HCT116 (cell line): ENCODE measurements around the gene SNRPD2. TPM values are rescaled to one million over a fixed set of nuclear protein-coding genes. Genes with fewer than 3 reads are reported as not detected.

Source experiments
- ATAC-seq: fragments of 200-7000 bp; cut with Tn5 transposase; 2 replicates; pipeline ENCODE4 v1.9.1; 2020; ENCODE audit warnings: mild to moderate bottlenecking, moderate library complexity
- BruUV-seq: library from RNA; stranded (reverse); fragments of 400-500 nt; replicated peaks from 2 replicates; lab custom pipeline; 2021; lab: Mats Ljungman, UMichigan
- CTCF ChIA-PET: fragments of 300-600 bp; sonication (Branson Sonifier 250); formaldehyde crosslinking; loops from one replicate; lab custom pipeline; 2021; ENCODE audit warnings: antibody characterized with exemption; lab: Charles Lee
- POLR2A ChIA-PET: fragments of 300-600, 350-600 bp; sonication (Branson Sonifier 250); formaldehyde crosslinking; loops from one replicate; lab custom pipeline; 2021; ENCODE audit warnings: antibody characterized with exemption; lab: Charles Lee
- RAD21 ChIA-PET, 2 experiments: fragments of 300-600 bp; sonication (Branson Sonifier 250); formaldehyde crosslinking; loops; one replicate each; lab custom pipeline; 2023; ENCODE audit warnings: low total read pairs in 2 of 2; ENCODE audit not compliant: uncharacterized antibody in 2 of 2, unreplicated experiment in 2 of 2, low non-redundant PET in 1 of 2; lab: Charles Lee
- DNase-seq: peaks from one replicate; pipeline ENCODE4 v3.0.0-alpha.2; 2010; ENCODE audit warnings: low read depth, low spot score
- H2AFZ ChIP-seq: fragments of 200-600 bp; shearing (Covaris generic), sonication (generic); 2 replicates; pipeline ENCODE4 v1.6.1; 2017; ENCODE audit warnings: low read depth, mixed run types, mixed read lengths, antibody characterized with exemption, low read length; ENCODE audit not compliant: poor library complexity, severe bottlenecking
- H3K27ac ChIP-seq: 2 replicates; pipeline ENCODE4 v1.5.1; 2012; ENCODE audit warnings: low read depth, low read length
- H3K27me3 ChIP-seq: fragments of 200-600 bp; sonication (generic); 2 replicates; pipeline ENCODE4 v1.6.1; 2016; ENCODE audit warnings: mixed run types, low read length, mixed read lengths; ENCODE audit not compliant: insufficient read depth
- H3K36me3 ChIP-seq, 2 experiments: fragments of 200-500 bp in 1 of 2; fragments of 200-600 bp in 1 of 2; sonication (Bioruptor generic) in 1 of 2; sonication (generic) in 1 of 2; 2 replicates each; pipeline versions ENCODE4 v1.5.1 to v1.6.1; 2014 to 2016; ENCODE audit warnings: low read length in 2 of 2, inconsistent platforms in 1 of 2, mixed read lengths in 1 of 2, mixed run types in 1 of 2; ENCODE audit not compliant: insufficient read depth in 2 of 2, control insufficient read depth in 1 of 2
- H3K4me1 ChIP-seq, 2 experiments: fragments of 200-600 bp in 1 of 2; sonication (generic) in 1 of 2; 2 replicates each; pipeline versions ENCODE4 v1.5.1 to v1.6.1; 2012 to 2017; ENCODE audit warnings: low read length in 2 of 2, inconsistent platforms in 1 of 2, mild to moderate bottlenecking in 1 of 2, mixed read lengths in 1 of 2, mixed run types in 1 of 2, moderate library complexity in 1 of 2; ENCODE audit not compliant: insufficient read depth in 2 of 2, control insufficient read depth in 1 of 2
- H3K4me2 ChIP-seq: fragments of 200-600 bp; sonication (generic); 2 replicates; pipeline ENCODE4 v1.6.1; 2017; ENCODE audit warnings: mixed run types, low read length, mixed read lengths
- H3K4me3 ChIP-seq, 2 experiments: fragments of 200-600 bp in 1 of 2; sonication (generic) in 1 of 2; replicated peaks in 1 of 2; 2 replicates each; pipeline ENCODE4 v1.5.1; 2011 to 2016; ENCODE audit warnings: low read length in 2 of 2, control low read depth in 1 of 2, low read depth in 1 of 2, mild to moderate bottlenecking in 1 of 2, mixed read lengths in 1 of 2, mixed run types in 1 of 2
- H3K79me2 ChIP-seq: fragments of 200-600 bp; sonication (generic); 2 replicates; pipeline ENCODE4 v1.6.1; 2017; ENCODE audit warnings: mild to moderate bottlenecking, mixed run types, low read length, moderate library complexity, mixed read lengths; ENCODE audit not compliant: insufficient read depth
- H3K9ac ChIP-seq: fragments of 200-600 bp; sonication (generic); 2 replicates; pipeline ENCODE4 v1.6.1; 2016; ENCODE audit warnings: low read length, mixed read lengths
- H3K9me2 ChIP-seq: fragments of 200-600 bp; sonication (generic), shearing (Covaris generic); 2 replicates; pipeline ENCODE4 v1.6.1; 2017; ENCODE audit warnings: mixed run types, mild to moderate bottlenecking, moderate library complexity; ENCODE audit not compliant: insufficient read depth
- H3K9me3 ChIP-seq, 2 experiments: fragments of 200-500 bp in 1 of 2; fragments of 200-600 bp in 1 of 2; sonication (Bioruptor generic) in 1 of 2; sonication (generic) in 1 of 2; 2 replicates each; pipeline ENCODE4 v1.6.1; 2014 to 2017; ENCODE audit warnings: low read length in 2 of 2, mixed read lengths in 2 of 2, inconsistent platforms in 1 of 2, low read depth in 1 of 2, mild to moderate bottlenecking in 1 of 2, mixed run types in 1 of 2, moderate library complexity in 1 of 2; ENCODE audit not compliant: control insufficient read depth in 1 of 2, insufficient read depth in 1 of 2
- H4K20me1 ChIP-seq: fragments of 200-600 bp; sonication (generic), shearing (Covaris generic); 2 replicates; pipeline ENCODE4 v1.6.1; 2017; ENCODE audit warnings: mixed run types, mild to moderate bottlenecking, moderate library complexity; ENCODE audit not compliant: insufficient read depth
- FOSL1 ChIP-seq: IDR thresholded peaks from 2 replicates; pipeline ENCODE4 v1.6.1; 2012; ENCODE audit warnings: low read depth
- JUND ChIP-seq: IDR thresholded peaks from 2 replicates; pipeline ENCODE4 v1.6.1; 2012
- POLR2A ChIP-seq: IDR thresholded peaks from 2 replicates; pipeline ENCODE4 v1.7.0; 2011; ENCODE audit warnings: borderline replicate concordance; ENCODE audit not compliant: insufficient read depth, insufficient read length; ENCODE audit errors: extremely low read depth
- SIN3A ChIP-seq: IDR thresholded peaks from 2 replicates; pipeline ENCODE4 v1.6.1; 2012; ENCODE audit warnings: low read depth
- YY1 ChIP-seq: IDR thresholded peaks from 2 replicates; pipeline ENCODE4 v1.6.1; 2011; ENCODE audit warnings: low read length, low read depth, moderate library complexity, mild to moderate bottlenecking; ENCODE audit not compliant: insufficient replicate concordance; ENCODE audit errors: extremely low read depth
- intact Hi-C: fragments of 100-400 bp; cut with micrococcal nuclease; formaldehyde crosslinking; loops from 2 replicates; pipeline ENCODE4 v1.10.0; 2022
- total RNA-seq: library from RNA; stranded (reverse); gene quantifications from one replicate; pipeline ENCODE4 v1.2.1, GENCODE V29; 2021; ENCODE audit not compliant: unreplicated experiment
- TF ChIP-seq, protein P1 (sequence below), 3 experiments: fragments of 200-600 bp in 1 of 3; sonication (generic) in 1 of 3; IDR thresholded peaks in 2 of 3; conservative IDR thresholded peaks in 1 of 3; 2 replicates each; pipeline ENCODE4 v1.5.1; 2012 to 2017; ENCODE audit warnings: low read depth in 2 of 3, low read length in 2 of 3, antibody characterized with exemption in 1 of 3, borderline replicate concordance in 1 of 3, control low read depth in 1 of 3, mild to moderate bottlenecking in 1 of 3, mixed read lengths in 1 of 3, mixed run types in 1 of 3, moderate library complexity in 1 of 3; ENCODE audit not compliant: insufficient read depth in 1 of 3
- TF ChIP-seq, protein P2 (sequence below): IDR thresholded peaks from 2 replicates; pipeline ENCODE4 v1.6.1; 2012; ENCODE audit warnings: low read depth

Gene SNRPD2
- total RNA-seq, 1 experiment from 2014 or later = 927 TPM

DNA sequence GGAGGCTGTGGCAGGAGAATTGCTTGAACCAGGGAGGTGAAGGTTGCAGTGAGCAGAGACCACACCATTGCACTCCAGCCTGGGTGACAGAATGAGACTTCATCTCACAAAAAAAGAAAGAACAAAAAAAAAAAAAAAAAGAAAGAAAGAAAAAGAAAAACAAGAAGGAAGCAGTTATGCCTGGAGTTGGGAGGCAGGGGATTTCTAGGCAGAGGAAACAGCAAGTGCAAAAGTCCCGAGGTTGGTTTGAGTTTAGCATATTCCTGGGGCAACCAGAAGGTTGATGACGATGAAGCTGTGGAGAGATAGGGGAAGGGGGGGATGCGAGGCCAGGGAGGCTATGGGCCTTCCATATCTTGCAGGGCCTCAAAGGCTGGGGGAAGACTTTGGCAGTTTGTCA is 41.0 kb downstream of the SNRPD2 start (continued):
- TF ChIP-seq, protein P1, sequence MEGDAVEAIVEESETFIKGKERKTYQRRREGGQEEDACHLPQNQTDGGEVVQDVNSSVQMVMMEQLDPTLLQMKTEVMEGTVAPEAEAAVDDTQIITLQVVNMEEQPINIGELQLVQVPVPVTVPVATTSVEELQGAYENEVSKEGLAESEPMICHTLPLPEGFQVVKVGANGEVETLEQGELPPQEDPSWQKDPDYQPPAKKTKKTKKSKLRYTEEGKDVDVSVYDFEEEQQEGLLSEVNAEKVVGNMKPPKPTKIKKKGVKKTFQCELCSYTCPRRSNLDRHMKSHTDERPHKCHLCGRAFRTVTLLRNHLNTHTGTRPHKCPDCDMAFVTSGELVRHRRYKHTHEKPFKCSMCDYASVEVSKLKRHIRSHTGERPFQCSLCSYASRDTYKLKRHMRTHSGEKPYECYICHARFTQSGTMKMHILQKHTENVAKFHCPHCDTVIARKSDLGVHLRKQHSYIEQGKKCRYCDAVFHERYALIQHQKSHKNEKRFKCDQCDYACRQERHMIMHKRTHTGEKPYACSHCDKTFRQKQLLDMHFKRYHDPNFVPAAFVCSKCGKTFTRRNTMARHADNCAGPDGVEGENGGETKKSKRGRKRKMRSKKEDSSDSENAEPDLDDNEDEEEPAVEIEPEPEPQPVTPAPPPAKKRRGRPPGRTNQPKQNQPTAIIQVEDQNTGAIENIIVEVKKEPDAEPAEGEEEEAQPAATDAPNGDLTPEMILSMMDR (IDR thresholded peaks at IDR 0.05 in 2 of 3, conservative IDR thresholded peaks at IDR 0.05 in 1 of 3; ENCODE audit: borderline replicate concordance in 1 of 3, insufficient read depth in 1 of 3, low read depth in 2 of 3, low read length in 2 of 3) = no peak
- TF ChIP-seq, protein P2, sequence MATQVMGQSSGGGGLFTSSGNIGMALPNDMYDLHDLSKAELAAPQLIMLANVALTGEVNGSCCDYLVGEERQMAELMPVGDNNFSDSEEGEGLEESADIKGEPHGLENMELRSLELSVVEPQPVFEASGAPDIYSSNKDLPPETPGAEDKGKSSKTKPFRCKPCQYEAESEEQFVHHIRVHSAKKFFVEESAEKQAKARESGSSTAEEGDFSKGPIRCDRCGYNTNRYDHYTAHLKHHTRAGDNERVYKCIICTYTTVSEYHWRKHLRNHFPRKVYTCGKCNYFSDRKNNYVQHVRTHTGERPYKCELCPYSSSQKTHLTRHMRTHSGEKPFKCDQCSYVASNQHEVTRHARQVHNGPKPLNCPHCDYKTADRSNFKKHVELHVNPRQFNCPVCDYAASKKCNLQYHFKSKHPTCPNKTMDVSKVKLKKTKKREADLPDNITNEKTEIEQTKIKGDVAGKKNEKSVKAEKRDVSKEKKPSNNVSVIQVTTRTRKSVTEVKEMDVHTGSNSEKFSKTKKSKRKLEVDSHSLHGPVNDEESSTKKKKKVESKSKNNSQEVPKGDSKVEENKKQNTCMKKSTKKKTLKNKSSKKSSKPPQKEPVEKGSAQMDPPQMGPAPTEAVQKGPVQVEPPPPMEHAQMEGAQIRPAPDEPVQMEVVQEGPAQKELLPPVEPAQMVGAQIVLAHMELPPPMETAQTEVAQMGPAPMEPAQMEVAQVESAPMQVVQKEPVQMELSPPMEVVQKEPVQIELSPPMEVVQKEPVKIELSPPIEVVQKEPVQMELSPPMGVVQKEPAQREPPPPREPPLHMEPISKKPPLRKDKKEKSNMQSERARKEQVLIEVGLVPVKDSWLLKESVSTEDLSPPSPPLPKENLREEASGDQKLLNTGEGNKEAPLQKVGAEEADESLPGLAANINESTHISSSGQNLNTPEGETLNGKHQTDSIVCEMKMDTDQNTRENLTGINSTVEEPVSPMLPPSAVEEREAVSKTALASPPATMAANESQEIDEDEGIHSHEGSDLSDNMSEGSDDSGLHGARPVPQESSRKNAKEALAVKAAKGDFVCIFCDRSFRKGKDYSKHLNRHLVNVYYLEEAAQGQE = no peak

DNA sequence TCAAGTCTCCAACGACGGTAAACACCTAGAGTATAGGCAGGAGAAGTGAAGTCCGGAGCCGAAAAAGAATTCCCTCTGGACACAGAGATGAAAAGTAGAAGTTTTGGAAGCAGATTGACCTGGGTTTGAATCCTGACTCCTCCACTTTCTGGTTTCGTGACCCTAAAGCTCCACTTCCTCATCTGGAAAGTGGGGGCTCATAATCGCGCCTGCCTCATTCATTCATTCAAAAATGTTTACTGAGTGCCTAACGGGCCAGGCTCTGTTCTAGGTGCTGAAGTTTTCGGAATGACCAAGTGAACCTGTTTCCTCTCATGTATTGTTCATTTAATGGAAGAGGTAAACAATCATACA is 45.4 kb downstream of the SNRPD2 start:
- intact Hi-C loops = no loop called here
- no peak for ATAC-seq
- CTCF ChIA-PET = interaction anchor here (0.5 to 2.2 kb wide), 10 partner anchors 22 to 433 kb away, joined by 3 to 9 read pairs (median 6); partner anchors contain the start of genes GIPR and SIX5

More for the DNA sequence above, 45.4 kb downstream of the SNRPD2 start:
- BruUV-seq = no TSS peak
- peaks cover 11 to 37% of the 10 kb centered on the region in 2 experiments for H3K4me1 ChIP-seq
- H4K20me1 ChIP-seq = no peaks in the 10 kb centered on the region
- H3K4me3 ChIP-seq = peak overlapping the region; percentile 3 to 57; a peak in 3 of 4 replicates
- H3K9me2 ChIP-seq = no peaks in the 10 kb centered on the region
- peak overlapping the region; percentile 38 for H3K9ac ChIP-seq
- no peaks in the 10 kb centered on the region for H3K9me3 ChIP-seq
- TF ChIP-seq YY1 (no peak), JUND (no peak), SIN3A (no peak), POLR2A (no peak), FOSL1 (no peak)
- TF ChIP-seq, all 23 proteins: peak for 0
- ChIA-PET POLR2A (interaction anchor here (1.0 to 1.3 kb wide), 8 partner anchors 17 to 179 kb away, joined by 3 to 5 read pairs (median 4); partner anchors contain the start of genes FOSB, QPCTL and SNRPD2), RAD21 (interaction anchor here (0.9 to 1.1 kb wide), 3 partner anchors 22 to 88 kb away, joined by 3 to 8 read pairs (median 5); partner anchors contain the start of gene GIPR (in 1 of the 2))
- H3K36me3 ChIP-seq = no peaks in the 10 kb centered on the region
- H3K79me2 ChIP-seq = no peaks in the 10 kb centered on the region
- no peaks in the 10 kb centered on the region for H3K27me3 ChIP-seq
- peak overlapping the region; percentile 85 for H2AFZ ChIP-seq
- H3K4me2 ChIP-seq = peak overlapping the region; percentile 85
- DNase-seq = no peak
- H3K27ac ChIP-seq = peak overlapping the region; percentile 40
